Sciatic nerve (tissue), 2 donors: ENCODE results near the gene HCRTR1. TPM values are rescaled to one million over a fixed set of nuclear protein-coding genes. Genes with fewer than 3 reads are reported as not detected.

Experiments
- ATAC-seq: fragments of 200-7000 bp; cut with Tn5 transposase; one replicate; pipeline ENCODE4 v1.9.1; 2020; ENCODE audit warnings: mild to moderate bottlenecking, moderate library complexity
- DNase-seq: peaks from one replicate; pipeline ENCODE4 v3.0.0-alpha.2; 2020; ENCODE audit warnings: low spot score
- intact Hi-C: fragments of 100-400 bp; cut with DNase I; formaldehyde crosslinking; loops from one replicate; pipeline ENCODE4 v1.14.2; 2022
- total RNA-seq: library from RNA; stranded (reverse); fragmentation: NEBNext Ultra II Directional; extraction: Animal tissue kit (Norgen Biotek cat#: 25700); gene quantifications from one replicate; pipeline ENCODE4 v1.2.1, GENCODE V29; 2021
- donor health status: DM: no; HTN: no; CAD: no.
- donor health status: DM: no; HTN: no; CAD: no.

The HCRTR1 gene
- total RNA-seq, 1 donor from 2014 or later = 0.31 TPM

- ATAC-seq (no peak), DNase-seq (peak; percentile 35)
- intact Hi-C loops = no loop called here
Observed at GRCh38 chr1:31621847-31622730, 4.6 kb downstream of the HCRTR1 start.

GRCh38 chr1:31623365-31623764 is 5.9 kb downstream of the HCRTR1 start:
- DNase-seq (no peak), ATAC-seq (no peak)
- intact Hi-C loops = no loop called here

- DNase-seq (no peak), ATAC-seq (no peak)
- intact Hi-C loops = no loop called here
Observed at GRCh38 chr1:31624309-31624708, 6.8 kb downstream of the HCRTR1 start.

- intact Hi-C loops = no loop called here
- DNase-seq = no peak
- ATAC-seq = peak; percentile 3
Observed at GRCh38 chr1:31624731-31625514, 7.4 kb downstream of the HCRTR1 start.

- peak; percentile 43 for ATAC-seq
Observed at GRCh38 chr1:31625561-31626222, 8.2 kb downstream of the HCRTR1 start.

GRCh38 chr1:31626223-31627207 is 9.0 kb downstream of the HCRTR1 start:
- ATAC-seq (peak; percentile 33), DNase-seq (no peak)

More at GRCh38 chr1:31625561-31626222, 8.2 kb downstream of the HCRTR1 start:
- DNase-seq = no peak
- intact Hi-C loops = no loop called here

GRCh38 chr1:31627301-31627929 is 9.9 kb downstream of the HCRTR1 start:
- ATAC-seq (peak; percentile 48), DNase-seq (no peak)
- intact Hi-C loops = no loop called here

More at GRCh38 chr1:31626223-31627207, 9.0 kb downstream of the HCRTR1 start:
- intact Hi-C loops = no loop called here

- DNase-seq = no peak
- intact Hi-C loops = no loop called here
Observed at GRCh38 chr1:31627930-31628559, 10.6 kb downstream of the HCRTR1 start.

GRCh38 chr1:31628931-31629556 is 11.6 kb downstream of the HCRTR1 start:
- ATAC-seq = no peak
- no peak for DNase-seq
- intact Hi-C loops = no loop called here

More at GRCh38 chr1:31627930-31628559, 10.6 kb downstream of the HCRTR1 start:
- ATAC-seq = peak; percentile 14

GRCh38 chr1:31632649-31633048 is 15.2 kb downstream of the HCRTR1 start:
- intact Hi-C loops = no loop called here
- ATAC-seq = no peak
- no peak for DNase-seq

GRCh38 chr1:31633117-31633516 is 15.6 kb downstream of the HCRTR1 start:
- intact Hi-C loops = no loop called here
- ATAC-seq (no peak), DNase-seq (no peak)

GRCh38 chr1:31637915-31638673 is 20.6 kb downstream of the HCRTR1 start:
- intact Hi-C loops = no loop called here
- DNase-seq (no peak), ATAC-seq (no peak)

- no peak for ATAC-seq
- intact Hi-C loops = no loop called here
Observed at GRCh38 chr1:31639543-31639942, 22.1 kb downstream of the HCRTR1 start.

GRCh38 chr1:31640179-31640578 is 22.7 kb downstream of the HCRTR1 start:
- intact Hi-C loops = no loop called here
- no peak for ATAC-seq
- DNase-seq = no peak

More at GRCh38 chr1:31639543-31639942, 22.1 kb downstream of the HCRTR1 start:
- DNase-seq = no peak

GRCh38 chr1:31640964-31641363 is 23.5 kb downstream of the HCRTR1 start:
- ATAC-seq (no peak), DNase-seq (no peak)
- intact Hi-C loops = no loop called here

GRCh38 chr1:31642366-31642765 is 24.9 kb downstream of the HCRTR1 start:
- DNase-seq = no peak
- intact Hi-C loops = no loop called here
- no peak for ATAC-seq
